Naive thymus-derived CD4-positive, alpha-beta T cell (primary cell): ENCODE results near the gene MIOS. TPM values are rescaled to one million over a fixed set of nuclear protein-coding genes. Genes with fewer than 3 reads are reported as not detected.

Experiments
- ATAC-seq: fragments of 150-1000 bp; cut with Tn5 transposase; 2 replicates; pipeline ENCODE4 v1.10.0; 2021; ENCODE audit warnings: mild to moderate bottlenecking, moderate library complexity
- CTCF ChIA-PET: fragments of 350-600 bp; sonication (Branson Sonifier 250); formaldehyde crosslinking; loops from one replicate; lab custom pipeline; 2021; ENCODE audit warnings: antibody characterized with exemption; lab: Charles Lee
- POLR2A ChIA-PET: fragments of 350-600 bp; sonication (Branson Sonifier 250); formaldehyde crosslinking; loops from one replicate; lab custom pipeline; 2021; ENCODE audit warnings: antibody characterized with exemption, inconsistent platforms; lab: Charles Lee
- DNase-seq, 9 donors: peaks; one replicate each; pipeline versions ENCODE4 v3.0.0 to v3.0.0-alpha.2; 2020 to 2022; ENCODE audit warnings: mixed read lengths in 1 of 9
- H3K27ac ChIP-seq: one replicate; pipeline ENCODE4 v1.7.0; 2013; ENCODE audit warnings: mild to moderate bottlenecking, low read depth, low read length, moderate library complexity
- H3K27me3 ChIP-seq, 2 donors: one replicate each; pipeline ENCODE4 v1.7.0; 2013; ENCODE audit warnings: low read length in 2 of 2, mild to moderate bottlenecking in 2 of 2, moderate library complexity in 2 of 2; ENCODE audit not compliant: control insufficient read depth in 2 of 2, insufficient read depth in 2 of 2
- H3K36me3 ChIP-seq, 3 experiments: 1 replicate in 2 of 3; 2 replicates in 1 of 3; pipeline ENCODE4 v1.7.0; 2013; ENCODE audit warnings: low read length in 3 of 3, mild to moderate bottlenecking in 3 of 3, moderate library complexity in 1 of 3; ENCODE audit not compliant: insufficient read depth in 3 of 3, control insufficient read depth in 2 of 3
- H3K4me1 ChIP-seq, 2 donors: one replicate each; pipeline ENCODE4 v1.7.0; 2013; ENCODE audit warnings: low read length in 2 of 2, mild to moderate bottlenecking in 2 of 2, moderate library complexity in 1 of 2; ENCODE audit not compliant: control insufficient read depth in 2 of 2, insufficient read depth in 2 of 2
- H3K4me3 ChIP-seq: 2 replicates; pipeline ENCODE4 v1.7.0; 2013; ENCODE audit warnings: mild to moderate bottlenecking, low read length
- H3K9me3 ChIP-seq, 3 experiments: 1 replicate in 2 of 3; 2 replicates in 1 of 3; pipeline ENCODE4 v1.7.0; 2013; ENCODE audit warnings: low read length in 3 of 3; ENCODE audit not compliant: control insufficient read depth in 2 of 3
- H3K27ac Mint-ChIP-seq, 9 donors: one replicate each; pipeline ENCODE4 v1.8.0; 2020 to 2022; ENCODE audit warnings: mixed read lengths in 9 of 9, mild to moderate bottlenecking in 8 of 9, moderate library complexity in 5 of 9, inconsistent platforms in 2 of 9
- H3K27me3 Mint-ChIP-seq, 5 donors: one replicate each; pipeline ENCODE4 v1.8.0; 2021 to 2022; ENCODE audit warnings: mixed read lengths in 5 of 5, mild to moderate bottlenecking in 1 of 5
- H3K36me3 Mint-ChIP-seq, 5 donors: one replicate each; pipeline ENCODE4 v1.8.0; 2020 to 2022; ENCODE audit warnings: mixed read lengths in 5 of 5, mild to moderate bottlenecking in 3 of 5, inconsistent platforms in 1 of 5
- H3K4me1 Mint-ChIP-seq, 7 donors: one replicate each; pipeline ENCODE4 v1.8.0; 2020 to 2022; ENCODE audit warnings: mixed read lengths in 7 of 7, mild to moderate bottlenecking in 3 of 7, inconsistent platforms in 1 of 7
- H3K4me3 Mint-ChIP-seq, 10 donors: one replicate each; pipeline ENCODE4 v1.8.0; 2020 to 2022; ENCODE audit warnings: mild to moderate bottlenecking in 10 of 10, mixed read lengths in 10 of 10, moderate library complexity in 6 of 10, inconsistent platforms in 2 of 10
- H3K9me3 Mint-ChIP-seq, 11 donors: one replicate each; pipeline ENCODE4 v1.8.0; 2020 to 2022; ENCODE audit warnings: mixed read lengths in 11 of 11, mild to moderate bottlenecking in 4 of 11, inconsistent platforms in 1 of 11, moderate library complexity in 1 of 11
- intact Hi-C, 2 donors: fragments of 100-400 bp; cut with micrococcal nuclease; formaldehyde crosslinking; loops; one replicate each; pipeline ENCODE4 v1.15.1; 2023
- polyA plus RNA-seq, 2 donors: library from polyadenylated mRNA; unstranded; fragments of 300-500 nt; fragmentation: Illumina TruSeq; gene quantifications; one replicate each; pipeline ENCODE4 v1.2.3, GENCODE V29; 2021
- total RNA-seq, 6 experiments: library from RNA in 5 of 6; stranded (reverse) in 5 of 6; gene quantifications; 1 replicate in 5 of 6; 2 replicates in 1 of 6; pipeline ENCODE4 v1.2.3 and lab custom pipeline; 2021 to 2026

The MIOS gene
- total and polyA plus RNA-seq, 7 experiments from 2014 or later: 15.6 to 31.7 (median 27.5) TPM

GRCh38 chr7:7639421-7639820, 72.7 kb downstream of the MIOS start:
- Histone ChIP-seq H3K4me3 (peak overlapping the region; percentile 79), H3K27me3 (no peaks in the 10 kb centered on the region), H3K36me3 (peaks cover 0 to 14% (median 2%) of the 10 kb centered on the region in 3 experiments), H3K9me3 (no peaks in the 10 kb centered on the region), H3K4me1 (peaks cover 14 to 19% of the 10 kb centered on the region in 2 donors), H3K27ac (peak overlapping the region; percentile 98)
- Mint-ChIP-seq H3K4me3 (peak overlapping the region; percentile 90 to 98 (median 96)), H3K4me1 (peaks cover 27 to 58% (median 46%) of the 10 kb centered on the region in 7 donors), H3K9me3 (peaks cover 0 to 5% (median 0%) of the 10 kb centered on the region in 11 donors), H3K36me3 (peaks cover 0 to 29% (median 17%) of the 10 kb centered on the region in 5 donors), H3K27ac (peak overlapping the region; percentile 97 to 99 (median 98)), H3K27me3 (no peaks in the 10 kb centered on the region)
- DNase-seq: no peak
- POLR2A ChIA-PET: interaction anchor here (0.7 to 2.9 kb wide), 8 partner anchors 11 to 1591 kb away, joined by 3 to 37 read pairs (median 5); partner anchors contain the start of gene GLCCI1
- intact Hi-C loops: loop anchor here in 1 of 2 donors (5.0 kb wide), 1 partner anchor 42 kb away; no protein-coding TSS in a partner anchor
- CTCF ChIA-PET: interaction anchor here (1.5 kb wide), 1 partner anchor 44 kb away, joined by 5 read pairs; no protein-coding TSS in a partner anchor
- no peak for ATAC-seq

- H3K4me1 Mint-ChIP-seq: peaks cover 27 to 62% (median 51%) of the 10 kb centered on the region in 7 donors
- intact Hi-C loops: loop anchor here (1.0 to 5.0 kb wide), 13 partner anchors 41 to 1191 kb away; partner anchors contain the start of genes C1GALT1 (in 2 of the 2), GLCCI1 (in 2 of the 2) and MIOS (in 1 of the 2)
- Histone ChIP-seq H3K27me3 (no peaks in the 10 kb centered on the region), H3K4me1 (peaks cover 14 to 19% of the 10 kb centered on the region in 2 donors), H3K9me3 (no peaks in the 10 kb centered on the region), H3K27ac (peak overlapping the region; percentile 98), H3K36me3 (peaks cover 0 to 14% (median 4%) of the 10 kb centered on the region in 3 experiments), H3K4me3 (peak overlapping the region; percentile 79)
- H3K4me3 Mint-ChIP-seq: peak overlapping the region; percentile 90 to 98 (median 96)
- DNase-seq (peak in 6 of 9 donors; percentile 75 to 86 (median 82)), ATAC-seq (peak; percentile 48)
- ChIA-PET POLR2A (interaction anchor here (0.8 to 2.9 kb wide), 15 partner anchors 11 to 551 kb away, joined by 3 to 37 read pairs (median 3); partner anchors contain the start of gene GLCCI1), CTCF (interaction anchor here (0.8 to 1.5 kb wide), 3 partner anchors 42 to 125 kb away, joined by 3 to 5 read pairs (median 3); no protein-coding TSS in a partner anchor)
- H3K9me3 Mint-ChIP-seq: peaks cover 0 to 5% (median 0%) of the 10 kb centered on the region in 11 donors
- H3K36me3 Mint-ChIP-seq: peaks cover 0 to 32% (median 17%) of the 10 kb centered on the region in 5 donors
- H3K27ac Mint-ChIP-seq: peak overlapping the region; percentile 97 to 99 (median 98)
- no peaks in the 10 kb centered on the region for H3K27me3 Mint-ChIP-seq
Measured at GRCh38 chr7:7639847-7640220, 73.2 kb downstream of the MIOS start.

- H3K27ac Mint-ChIP-seq: peak within 1 kb of the TSS; percentile 97 to 99 (median 98)
- H3K36me3 ChIP-seq: peaks cover 0 to 9% (median 4%) of the 10 kb centered on the region in 3 experiments
- peak; percentile 86 to 100 (median 99) for DNase-seq
- H3K27me3 ChIP-seq: no peaks in the 10 kb centered on the region
- H3K9me3 Mint-ChIP-seq: peaks cover 0 to 5% (median 0%) of the 10 kb centered on the region in 11 donors
- intact Hi-C loops: loop anchor here (1.0 to 2.0 kb wide), 12 partner anchors 40 to 1192 kb away; partner anchors contain the start of genes C1GALT1 (in 2 of the 2), GLCCI1 (in 2 of the 2) and MIOS (in 1 of the 2)
- POLR2A ChIA-PET: interaction anchor here (0.6 to 2.9 kb wide), 26 partner anchors 9 to 551 kb away, joined by 3 to 37 read pairs (median 4); partner anchors contain the start of gene GLCCI1
- ATAC-seq: peak; percentile 97
- CTCF ChIA-PET: interaction anchor here (0.8 to 1.5 kb wide), 3 partner anchors 41 to 125 kb away, joined by 3 to 5 read pairs (median 3); no protein-coding TSS in a partner anchor
- H3K4me3 ChIP-seq: peak within 1 kb of the TSS; percentile 79
- no peaks in the 10 kb centered on the region for H3K9me3 ChIP-seq
- H3K27me3 Mint-ChIP-seq: no peaks in the 10 kb centered on the region
- peaks cover 1 to 37% (median 21%) of the 10 kb centered on the region in 5 donors for H3K36me3 Mint-ChIP-seq
- peak within 1 kb of the TSS; percentile 98 for H3K27ac ChIP-seq
- peak within 1 kb of the TSS; percentile 90 to 98 (median 96) for H3K4me3 Mint-ChIP-seq
- peaks cover 14 to 19% of the 10 kb centered on the region in 2 donors for H3K4me1 ChIP-seq
- H3K4me1 Mint-ChIP-seq: peaks cover 31 to 67% (median 55%) of the 10 kb centered on the region in 7 donors
Measured at GRCh38 chr7:7640221-7641128, 73.8 kb downstream of the MIOS start, which contains the start of gene UMAD1. Gene UMAD1 (plus strand): TSS chr7:7640752. CDS start chr7:7673372, 32,620 bp downstream.

GRCh38 chr7:7641129-7641663, 74.5 kb downstream of the MIOS start:
- Mint-ChIP-seq H3K36me3 (peaks cover 5 to 39% (median 28%) of the 10 kb centered on the region in 5 donors), H3K9me3 (peaks cover 0 to 5% (median 0%) of the 10 kb centered on the region in 11 donors), H3K27ac (peak overlapping the region; percentile 97 to 99 (median 98)), H3K27me3 (no peaks in the 10 kb centered on the region), H3K4me1 (peaks cover 37 to 73% (median 59%) of the 10 kb centered on the region in 7 donors), H3K4me3 (peak overlapping the region; percentile 90 to 98 (median 96))
- peak overlapping the region; percentile 79 for H3K4me3 ChIP-seq
- H3K36me3 ChIP-seq: peaks cover 0 to 4% (median 4%) of the 10 kb centered on the region in 3 experiments
- DNase-seq (peak in 1 of 9 donors; percentile 8), ATAC-seq (peak; percentile 7)
- POLR2A ChIA-PET: interaction anchor here (0.6 to 2.9 kb wide), 17 partner anchors 8 to 550 kb away, joined by 3 to 37 read pairs (median 4); partner anchors contain the start of gene GLCCI1
- CTCF ChIA-PET: interaction anchor here (1.3 kb wide), 1 partner anchor 40 kb away, joined by 3 read pairs; no protein-coding TSS in a partner anchor
- H3K9me3 ChIP-seq: no peaks in the 10 kb centered on the region
- no peaks in the 10 kb centered on the region for H3K27me3 ChIP-seq
- intact Hi-C loops: loop anchor here in 1 of 2 donors (2.0 kb wide), 2 partner anchors 40 to 1192 kb away; no protein-coding TSS in a partner anchor
- H3K4me1 ChIP-seq: peaks cover 14 to 19% of the 10 kb centered on the region in 2 donors
- peak overlapping the region; percentile 98 for H3K27ac ChIP-seq

- Histone ChIP-seq H3K4me3 (peak overlapping the region; percentile 79), H3K4me1 (peaks cover 14 to 19% of the 10 kb centered on the region in 2 donors), H3K27me3 (no peaks in the 10 kb centered on the region), H3K9me3 (no peaks in the 10 kb centered on the region), H3K27ac (no peak overlapping the region), H3K36me3 (peaks cover 0 to 4% (median 4%) of the 10 kb centered on the region in 3 experiments)
- peaks cover 0 to 5% (median 0%) of the 10 kb centered on the region in 11 donors for H3K9me3 Mint-ChIP-seq
- peak overlapping the region; percentile 90 to 98 (median 96) for H3K4me3 Mint-ChIP-seq
- ATAC-seq (no peak), DNase-seq (no peak)
- POLR2A ChIA-PET: interaction anchor here (0.5 to 2.9 kb wide), 6 partner anchors 33 to 911 kb away, joined by 3 to 37 read pairs (median 6); partner anchors contain the start of gene GLCCI1
- peak overlapping the region in 8 of 9 donors; percentile 97 to 99 (median 98) for H3K27ac Mint-ChIP-seq
- CTCF ChIA-PET: interaction anchor here (1.1 kb wide), 1 partner anchor 122 kb away, joined by 6 read pairs; no protein-coding TSS in a partner anchor
- H3K27me3 Mint-ChIP-seq: no peaks in the 10 kb centered on the region
- H3K4me1 Mint-ChIP-seq: peaks cover 41 to 79% (median 67%) of the 10 kb centered on the region in 7 donors
- intact Hi-C loops: no loop called here
- H3K36me3 Mint-ChIP-seq: peaks cover 5 to 42% (median 34%) of the 10 kb centered on the region in 5 donors
Measured at GRCh38 chr7:7642081-7642480, 75.4 kb downstream of the MIOS start.
